ENCODE data around the gene TMEM183A. TPM values are rescaled to one million over a fixed set of nuclear protein-coding genes. Genes with fewer than 3 reads are reported as not detected.

Gene TMEM183A
- total and polyA plus RNA-seq, 2 experiments from 2014 or later: 55.1 to 128 TPM

DNA sequence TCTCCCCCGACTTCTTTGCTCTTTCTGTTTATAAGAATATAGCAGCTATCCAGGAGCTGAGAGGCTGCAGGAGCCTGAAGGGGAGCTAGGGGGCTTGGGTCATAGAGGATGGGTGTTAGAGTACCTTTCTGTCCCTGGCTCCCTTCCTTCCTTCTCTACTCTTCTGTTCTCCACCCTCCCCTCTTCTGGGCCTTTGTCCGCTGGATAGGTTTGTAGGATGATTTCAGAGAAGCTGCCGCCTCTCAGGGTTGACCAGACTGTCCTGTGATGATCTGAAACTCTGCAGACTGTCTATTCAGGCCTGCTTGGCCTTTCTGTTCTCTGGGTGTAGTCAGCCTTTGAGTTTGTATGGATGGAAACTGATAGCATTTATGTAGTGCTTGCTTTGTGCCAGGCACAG lies 45.4 kb downstream of the TMEM183A start (continued):
- TF ChIP-seq, protein P1, sequence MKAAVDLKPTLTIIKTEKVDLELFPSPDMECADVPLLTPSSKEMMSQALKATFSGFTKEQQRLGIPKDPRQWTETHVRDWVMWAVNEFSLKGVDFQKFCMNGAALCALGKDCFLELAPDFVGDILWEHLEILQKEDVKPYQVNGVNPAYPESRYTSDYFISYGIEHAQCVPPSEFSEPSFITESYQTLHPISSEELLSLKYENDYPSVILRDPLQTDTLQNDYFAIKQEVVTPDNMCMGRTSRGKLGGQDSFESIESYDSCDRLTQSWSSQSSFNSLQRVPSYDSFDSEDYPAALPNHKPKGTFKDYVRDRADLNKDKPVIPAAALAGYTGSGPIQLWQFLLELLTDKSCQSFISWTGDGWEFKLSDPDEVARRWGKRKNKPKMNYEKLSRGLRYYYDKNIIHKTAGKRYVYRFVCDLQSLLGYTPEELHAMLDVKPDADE (IDR thresholded peaks at IDR 0.05): no peak
- TF ChIP-seq, protein P2, sequence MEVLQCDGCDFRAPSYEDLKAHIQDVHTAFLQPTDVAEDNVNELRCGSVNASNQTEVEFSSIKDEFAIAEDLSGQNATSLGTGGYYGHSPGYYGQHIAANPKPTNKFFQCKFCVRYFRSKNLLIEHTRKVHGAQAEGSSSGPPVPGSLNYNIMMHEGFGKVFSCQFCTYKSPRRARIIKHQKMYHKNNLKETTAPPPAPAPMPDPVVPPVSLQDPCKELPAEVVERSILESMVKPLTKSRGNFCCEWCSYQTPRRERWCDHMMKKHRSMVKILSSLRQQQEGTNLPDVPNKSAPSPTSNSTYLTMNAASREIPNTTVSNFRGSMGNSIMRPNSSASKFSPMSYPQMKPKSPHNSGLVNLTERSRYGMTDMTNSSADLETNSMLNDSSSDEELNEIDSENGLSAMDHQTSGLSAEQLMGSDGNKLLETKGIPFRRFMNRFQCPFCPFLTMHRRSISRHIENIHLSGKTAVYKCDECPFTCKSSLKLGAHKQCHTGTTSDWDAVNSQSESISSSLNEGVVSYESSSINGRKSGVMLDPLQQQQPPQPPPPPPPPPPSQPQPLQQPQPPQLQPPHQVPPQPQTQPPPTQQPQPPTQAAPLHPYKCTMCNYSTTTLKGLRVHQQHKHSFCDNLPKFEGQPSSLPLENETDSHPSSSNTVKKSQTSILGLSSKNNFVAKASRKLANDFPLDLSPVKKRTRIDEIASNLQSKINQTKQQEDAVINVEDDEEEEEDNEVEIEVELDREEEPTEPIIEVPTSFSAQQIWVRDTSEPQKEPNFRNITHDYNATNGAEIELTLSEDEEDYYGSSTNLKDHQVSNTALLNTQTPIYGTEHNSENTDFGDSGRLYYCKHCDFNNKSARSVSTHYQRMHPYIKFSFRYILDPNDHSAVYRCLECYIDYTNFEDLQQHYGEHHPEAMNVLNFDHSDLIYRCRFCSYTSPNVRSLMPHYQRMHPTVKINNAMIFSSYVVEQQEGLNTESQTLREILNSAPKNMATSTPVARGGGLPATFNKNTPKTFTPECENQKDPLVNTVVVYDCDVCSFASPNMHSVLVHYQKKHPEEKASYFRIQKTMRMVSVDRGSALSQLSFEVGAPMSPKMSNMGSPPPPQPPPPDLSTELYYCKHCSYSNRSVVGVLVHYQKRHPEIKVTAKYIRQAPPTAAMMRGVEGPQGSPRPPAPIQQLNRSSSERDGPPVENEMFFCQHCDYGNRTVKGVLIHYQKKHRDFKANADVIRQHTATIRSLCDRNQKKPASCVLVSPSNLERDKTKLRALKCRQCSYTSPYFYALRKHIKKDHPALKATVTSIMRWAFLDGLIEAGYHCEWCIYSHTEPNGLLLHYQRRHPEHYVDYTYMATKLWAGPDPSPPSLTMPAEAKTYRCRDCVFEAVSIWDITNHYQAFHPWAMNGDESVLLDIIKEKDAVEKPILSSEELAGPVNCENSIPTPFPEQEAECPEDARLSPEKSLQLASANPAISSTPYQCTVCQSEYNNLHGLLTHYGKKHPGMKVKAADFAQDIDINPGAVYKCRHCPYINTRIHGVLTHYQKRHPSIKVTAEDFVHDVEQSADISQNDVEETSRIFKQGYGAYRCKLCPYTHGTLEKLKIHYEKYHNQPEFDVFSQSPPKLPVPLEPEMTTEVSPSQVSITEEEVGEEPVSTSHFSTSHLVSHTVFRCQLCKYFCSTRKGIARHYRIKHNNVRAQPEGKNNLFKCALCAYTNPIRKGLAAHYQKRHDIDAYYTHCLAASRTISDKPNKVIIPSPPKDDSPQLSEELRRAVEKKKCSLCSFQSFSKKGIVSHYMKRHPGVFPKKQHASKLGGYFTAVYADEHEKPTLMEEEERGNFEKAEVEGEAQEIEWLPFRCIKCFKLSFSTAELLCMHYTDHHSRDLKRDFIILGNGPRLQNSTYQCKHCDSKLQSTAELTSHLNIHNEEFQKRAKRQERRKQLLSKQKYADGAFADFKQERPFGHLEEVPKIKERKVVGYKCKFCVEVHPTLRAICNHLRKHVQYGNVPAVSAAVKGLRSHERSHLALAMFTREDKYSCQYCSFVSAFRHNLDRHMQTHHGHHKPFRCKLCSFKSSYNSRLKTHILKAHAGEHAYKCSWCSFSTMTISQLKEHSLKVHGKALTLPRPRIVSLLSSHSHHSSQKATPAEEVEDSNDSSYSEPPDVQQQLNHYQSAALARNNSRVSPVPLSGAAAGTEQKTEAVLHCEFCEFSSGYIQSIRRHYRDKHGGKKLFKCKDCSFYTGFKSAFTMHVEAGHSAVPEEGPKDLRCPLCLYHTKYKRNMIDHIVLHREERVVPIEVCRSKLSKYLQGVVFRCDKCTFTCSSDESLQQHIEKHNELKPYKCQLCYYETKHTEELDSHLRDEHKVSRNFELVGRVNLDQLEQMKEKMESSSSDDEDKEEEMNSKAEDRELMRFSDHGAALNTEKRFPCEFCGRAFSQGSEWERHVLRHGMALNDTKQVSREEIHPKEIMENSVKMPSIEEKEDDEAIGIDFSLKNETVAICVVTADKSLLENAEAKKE (CRISPR knock-in tag; IDR thresholded peaks at IDR 0.05): no peak
- no peak for TF ChIP-seq EZH2 (IDR thresholded peaks at IDR 0.05; ENCODE audit: low read depth, unreplicated experiment)

DNA sequence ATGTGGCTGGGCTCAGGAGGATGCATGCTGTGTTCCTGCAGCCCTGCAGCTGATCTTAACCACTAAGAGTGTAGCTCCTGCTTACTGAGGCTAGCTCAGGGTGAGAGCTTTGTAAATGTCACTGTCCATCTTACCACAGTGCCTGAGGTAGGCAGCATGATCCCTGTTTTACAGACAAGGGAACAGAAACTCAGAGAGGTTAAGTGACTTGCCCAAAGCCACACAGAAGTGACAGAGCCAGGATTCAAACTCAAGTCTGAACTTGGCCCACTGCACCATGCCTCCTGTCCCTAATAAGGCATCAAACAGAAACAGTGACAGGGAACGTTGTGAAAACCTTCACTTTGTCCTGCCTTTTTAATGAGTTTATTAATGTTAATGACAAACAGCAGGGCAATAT lies 47.0 kb downstream of the TMEM183A start:
- Histone ChIP-seq H3K9me2 (ENCODE audit: insufficient read depth) (no peaks in the 10 kb centered on the region), H3K4me2 (peak overlapping the region; percentile 67), H2AFZ (no peak overlapping the region), H4K20me1 (replicated peaks; ENCODE audit: insufficient read depth) (no peaks in the 10 kb centered on the region), H3K36me3 (ENCODE audit: insufficient read depth) (no peaks in the 10 kb centered on the region), H3K27ac (ENCODE audit: low read depth) (0 out of 2 replicates have a peak overlapping the region, but pooled peaks have one; percentile 65), H3K27me3 (ENCODE audit: insufficient read depth) (no peaks in the 10 kb centered on the region), H3K79me2 (replicated peaks; ENCODE audit: insufficient read depth) (no peaks in the 10 kb centered on the region), H3K4me3 (peak overlapping the region; percentile 2; the same call in 1 of the 2 replicates), H3K4me1 (ENCODE audit: insufficient read depth) (peaks cover 43% of the 10 kb centered on the region), H3F3A (replicated peaks; ENCODE audit: low read depth) (peaks cover 14% of the 10 kb centered on the region; the same call in 1 of the 2 replicates)
- no peaks in the 10 kb centered on the region for H3K9me3 Mint-ChIP-seq
- DNase-seq (ENCODE audit: low spot score): no peak
- peaks cover 54% of the 10 kb centered on the region for H3K4me1 Mint-ChIP-seq
- no peaks in the 10 kb centered on the region; the same call in 2 of the 3 replicates for H3K36me3 Mint-ChIP-seq (ENCODE audit: low read depth)
- ATAC-seq: peak; percentile 19
- no peak overlapping the region for H3K27ac Mint-ChIP-seq
- no peak overlapping the region for H3K4me3 Mint-ChIP-seq
- peaks cover 3% of the 10 kb centered on the region for H3K27me3 Mint-ChIP-seq (ENCODE audit: insufficient read depth, low read depth, poor library complexity)
- no peak for TF ChIP-seq NANOG (IDR thresholded peaks at IDR 0.05; ENCODE audit: borderline replicate concordance)
- TF ChIP-seq, protein P3, sequence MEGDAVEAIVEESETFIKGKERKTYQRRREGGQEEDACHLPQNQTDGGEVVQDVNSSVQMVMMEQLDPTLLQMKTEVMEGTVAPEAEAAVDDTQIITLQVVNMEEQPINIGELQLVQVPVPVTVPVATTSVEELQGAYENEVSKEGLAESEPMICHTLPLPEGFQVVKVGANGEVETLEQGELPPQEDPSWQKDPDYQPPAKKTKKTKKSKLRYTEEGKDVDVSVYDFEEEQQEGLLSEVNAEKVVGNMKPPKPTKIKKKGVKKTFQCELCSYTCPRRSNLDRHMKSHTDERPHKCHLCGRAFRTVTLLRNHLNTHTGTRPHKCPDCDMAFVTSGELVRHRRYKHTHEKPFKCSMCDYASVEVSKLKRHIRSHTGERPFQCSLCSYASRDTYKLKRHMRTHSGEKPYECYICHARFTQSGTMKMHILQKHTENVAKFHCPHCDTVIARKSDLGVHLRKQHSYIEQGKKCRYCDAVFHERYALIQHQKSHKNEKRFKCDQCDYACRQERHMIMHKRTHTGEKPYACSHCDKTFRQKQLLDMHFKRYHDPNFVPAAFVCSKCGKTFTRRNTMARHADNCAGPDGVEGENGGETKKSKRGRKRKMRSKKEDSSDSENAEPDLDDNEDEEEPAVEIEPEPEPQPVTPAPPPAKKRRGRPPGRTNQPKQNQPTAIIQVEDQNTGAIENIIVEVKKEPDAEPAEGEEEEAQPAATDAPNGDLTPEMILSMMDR (conservative IDR thresholded peaks at IDR 0.05; ENCODE audit: low read depth in 2 of 2): no peak
- no peak for TF ChIP-seq POLR2AphosphoS5 (IDR thresholded peaks at IDR 0.05; ENCODE audit: low read depth)
- no peak for TF ChIP-seq STAT1 (IDR thresholded peaks at IDR 0.05; ENCODE audit: unreplicated experiment)
- TF ChIP-seq CREB1 (CRISPR knock-in tag; IDR thresholded peaks at IDR 0.05; ENCODE audit: low read depth): no peak
- TF ChIP-seq, protein P1 (IDR thresholded peaks at IDR 0.05): no peak
